H1 (cell line): ENCODE results near the gene SOHLH1. TPM values are rescaled to one million over a fixed set of nuclear protein-coding genes. Genes with fewer than 3 reads are reported as not detected.

Experiments
- ATF3 ChIP-seq: IDR thresholded peaks from 2 replicates; pipeline ENCODE4 v1.6.1; 2011; ENCODE audit warnings: low read depth, mild to moderate bottlenecking, low read length; ENCODE audit not compliant: insufficient read depth
- BACH1 ChIP-seq: IDR thresholded peaks from 2 replicates; pipeline ENCODE4 v1.6.1; 2012; ENCODE audit warnings: low read length, improper control_type of control experiment
- CHD7 ChIP-seq: fragments of 300-600 bp; sonication (generic); IDR thresholded peaks from 2 replicates; pipeline ENCODE4 v1.7.1; 2012; ENCODE audit warnings: low read length, moderate library complexity, mild to moderate bottlenecking, inconsistent platforms; ENCODE audit not compliant: insufficient replicate concordance
- EGR1 ChIP-seq: IDR thresholded peaks from 2 replicates; pipeline ENCODE4 v1.6.1; 2011; ENCODE audit warnings: low read depth, low read length, borderline replicate concordance
- EP300 ChIP-seq, 2 experiments: IDR thresholded peaks; 1 replicate in 1 of 2; 2 replicates in 1 of 2; pipeline ENCODE4 v1.6.1; 2011 to 2012; ENCODE audit warnings: low read depth in 2 of 2, low read length in 2 of 2, mild to moderate bottlenecking in 2 of 2, borderline replicate concordance in 1 of 2, inconsistent platforms in 1 of 2, moderate library complexity in 1 of 2
- GABPA ChIP-seq: IDR thresholded peaks from 2 replicates; pipeline ENCODE4 v1.6.1; 2011; ENCODE audit warnings: mild to moderate bottlenecking, low read length, moderate library complexity, borderline replicate concordance; ENCODE audit not compliant: insufficient read depth
- RAD21 ChIP-seq, 2 experiments: IDR thresholded peaks in 1 of 2; conservative IDR thresholded peaks in 1 of 2; 2 replicates each; pipeline ENCODE4 v1.6.1; 2011; ENCODE audit warnings: low read depth in 2 of 2, low read length in 2 of 2, improper control_type of control experiment in 1 of 2, inconsistent platforms in 1 of 2, mild to moderate bottlenecking in 1 of 2, moderate library complexity in 1 of 2
- SP1 ChIP-seq: IDR thresholded peaks from 2 replicates; pipeline ENCODE4 v1.6.1; 2011; ENCODE audit warnings: low read depth, low read length
- polyA plus RNA-seq, 7 experiments: library from polyadenylated mRNA; depleted of rRNA in 3 of 7; stranded (reverse) in 5 of 7; unstranded in 2 of 7; fragments of >200 nt in 5 of 7; fragments of 200-250 nt in 2 of 7; gene quantifications; 1 replicate in 5 of 7; 2 replicates in 1 of 7; 4 replicates in 1 of 7; pipeline versions ENCODE4 v1.2.1 to v1.2.3, GENCODE V29; 2011 to 2013; ENCODE audit warnings: missing spikeins in 2 of 7, mixed read lengths in 2 of 7
- total RNA-seq: library from RNA; stranded (reverse); fragmentation: NEBNext Ultra II Directional; extraction: Animal tissue kit (Norgen Biotek cat#: 25700); gene quantifications from 2 replicates; pipeline ENCODE4 v1.2.1, GENCODE V29; 2021

The SOHLH1 gene
- total and polyA plus RNA-seq, 2 of the 8 experiments (the other 6 are each of a cell fraction or from before 2014, with no cell fraction given) = 0.11 TPM; not detected in 1

- no peak for TF ChIP-seq ATF3
- TF ChIP-seq CHD7 = no peak
- no peak for TF ChIP-seq BACH1
- no peak for TF ChIP-seq EGR1
- TF ChIP-seq EP300 (IDR thresholded peaks at IDR 0.05; ENCODE audit: borderline replicate concordance in 1 of 2, low read depth in 2 of 2, low read length in 2 of 2) = no peak
- TF ChIP-seq RAD21 (IDR thresholded peaks at IDR 0.05 in 1 of 2, conservative IDR thresholded peaks at IDR 0.05 in 1 of 2; ENCODE audit: low read depth in 2 of 2, low read length in 2 of 2) = no peak
- no peak for TF ChIP-seq SP1
- TF ChIP-seq GABPA = no peak
Observed at GRCh38 chr9:135746565-135746964, 47.3 kb upstream of the SOHLH1 start (continued).
